Skeletal muscle cell (primary cell): ENCODE results near the gene DUSP16.
"Not testable (repeated sequence)": the region's sequence is repeated elsewhere in the genome, so short reads cannot be mapped to it uniquely, and the experiment has no call there.

Experiments used
- DNase-seq: peaks from one replicate; pipeline ENCODE4 v3.0.0-alpha.2; 2010; ENCODE audit warnings: low read depth
- H3K4me3 ChIP-seq: 2 replicates; pipeline ENCODE4 v1.5.1; 2011; ENCODE audit warnings: low read depth, mild to moderate bottlenecking, control low read depth, low read length, moderate library complexity

Gene DUSP16

GRCh38 chr12:12503384-12504078 lies 59.1 kb downstream of the DUSP16 start:
- no peak overlapping the region for H3K4me3 ChIP-seq
- DNase-seq: no peak

- no peak for DNase-seq
- no peak overlapping the region for H3K4me3 ChIP-seq
Measured at GRCh38 chr12:12502815-12503151, 59.9 kb downstream of the DUSP16 start.

- not testable (repeated sequence) for H3K4me3 ChIP-seq, DNase-seq
Measured at GRCh38 chr12:12502130-12502814, 60.4 kb downstream of the DUSP16 start.

GRCh38 chr12:12501121-12501520 lies 61.5 kb downstream of the DUSP16 start:
- H3K4me3 ChIP-seq: no peak overlapping the region
- DNase-seq: no peak

GRCh38 chr12:12499909-12500604 lies 62.6 kb downstream of the DUSP16 start:
- DNase-seq: no peak
- H3K4me3 ChIP-seq: no peak overlapping the region

- no peak overlapping the region for H3K4me3 ChIP-seq
- no peak for DNase-seq
Measured at GRCh38 chr12:12498210-12498609, 64.5 kb downstream of the DUSP16 start.

- no peak for DNase-seq
- H3K4me3 ChIP-seq: no peak overlapping the region
Measured at GRCh38 chr12:12495536-12495935, 67.1 kb downstream of the DUSP16 start.

GRCh38 chr12:12492547-12492946 lies 70.1 kb downstream of the DUSP16 start:
- no peak overlapping the region for H3K4me3 ChIP-seq
- no peak for DNase-seq

GRCh38 chr12:12491606-12492005 lies 71.1 kb downstream of the DUSP16 start:
- no peak for DNase-seq
- no peak overlapping the region for H3K4me3 ChIP-seq

- no peak for DNase-seq
- no peak overlapping the region for H3K4me3 ChIP-seq
Measured at GRCh38 chr12:12488823-12489550, 73.7 kb downstream of the DUSP16 start.

GRCh38 chr12:12488296-12488695 lies 74.4 kb downstream of the DUSP16 start:
- H3K4me3 ChIP-seq: no peak overlapping the region
- DNase-seq: no peak

- no peak overlapping the region for H3K4me3 ChIP-seq
- DNase-seq: no peak
Measured at GRCh38 chr12:12487490-12487889, 75.2 kb downstream of the DUSP16 start.

- no peak overlapping the region for H3K4me3 ChIP-seq
- no peak for DNase-seq
Measured at GRCh38 chr12:12486661-12487240, 75.9 kb downstream of the DUSP16 start.

GRCh38 chr12:12483438-12483837 lies 79.2 kb downstream of the DUSP16 start:
- H3K4me3 ChIP-seq: no peak overlapping the region
- no peak for DNase-seq

GRCh38 chr12:12482959-12483358 lies 79.7 kb downstream of the DUSP16 start:
- H3K4me3 ChIP-seq: no peak overlapping the region
- no peak for DNase-seq

- no peak for DNase-seq
- no peak overlapping the region for H3K4me3 ChIP-seq
Measured at GRCh38 chr12:12482150-12482761, 80.4 kb downstream of the DUSP16 start.

GRCh38 chr12:12481631-12482030 lies 81.0 kb downstream of the DUSP16 start:
- H3K4me3 ChIP-seq: no peak overlapping the region
- DNase-seq: no peak

- no peak overlapping the region for H3K4me3 ChIP-seq
- DNase-seq: no peak
Measured at GRCh38 chr12:12480074-12480473, 82.6 kb downstream of the DUSP16 start.

GRCh38 chr12:12477532-12477890 lies 85.2 kb downstream of the DUSP16 start:
- no peak overlapping the region for H3K4me3 ChIP-seq
- DNase-seq: no peak
